GM23248 (cell line): ENCODE results near the gene P4HA1. TPM values are rescaled to one million over a fixed set of nuclear protein-coding genes. Genes with fewer than 3 reads are reported as not detected.

Experiments used
- DNase-seq: peaks from one replicate; pipeline ENCODE4 v3.0.0-alpha.2; 2015
- H2AFZ ChIP-seq: fragments of 200-600 bp; sonication (generic); 2 replicates; pipeline ENCODE4 v1.6.1; 2016; ENCODE audit warnings: antibody characterized with exemption
- H3F3A ChIP-seq: fragments of 200-600 bp; sonication (generic); 2 replicates; pipeline ENCODE4 v1.6.1; 2016; ENCODE audit warnings: mild to moderate bottlenecking, antibody characterized with exemption, mixed run types; ENCODE audit not compliant: insufficient read depth
- H3K27ac ChIP-seq: fragments of 200-600 bp; sonication (generic); 2 replicates; pipeline ENCODE4 v1.5.1; 2016; ENCODE audit warnings: mild to moderate bottlenecking
- H3K27me3 ChIP-seq: fragments of 200-600 bp; sonication (generic); replicated peaks from 2 replicates; pipeline ENCODE4 v1.6.1; 2016; ENCODE audit warnings: mild to moderate bottlenecking; ENCODE audit not compliant: insufficient read depth
- H3K36me3 ChIP-seq: fragments of 200-600 bp; sonication (generic); 2 replicates; pipeline ENCODE4 v1.6.1; 2016; ENCODE audit warnings: low read depth, mild to moderate bottlenecking
- H3K4me1 ChIP-seq: fragments of 200-600 bp; sonication (generic); 2 replicates; pipeline ENCODE4 v1.6.1; 2016; ENCODE audit warnings: mild to moderate bottlenecking; ENCODE audit not compliant: insufficient read depth
- H3K4me2 ChIP-seq: fragments of 200-600 bp; sonication (generic); one replicate; pipeline ENCODE4 v1.6.1; 2016; ENCODE audit warnings: mild to moderate bottlenecking; ENCODE audit not compliant: unreplicated experiment
- H3K4me3 ChIP-seq: fragments of 200-600 bp; sonication (generic); 2 replicates; pipeline ENCODE4 v1.5.1; 2016; ENCODE audit warnings: mild to moderate bottlenecking
- H3K79me2 ChIP-seq: fragments of 200-600 bp; sonication (generic); 2 replicates; pipeline ENCODE4 v1.6.1; 2016; ENCODE audit warnings: mild to moderate bottlenecking; ENCODE audit not compliant: insufficient read depth
- H3K9ac ChIP-seq: fragments of 200-600 bp; sonication (generic); 2 replicates; pipeline ENCODE4 v1.6.1; 2016; ENCODE audit warnings: mild to moderate bottlenecking
- H3K9me2 ChIP-seq: fragments of 200-600 bp; sonication (generic); 2 replicates; pipeline ENCODE4 v1.6.1; 2016; ENCODE audit warnings: mixed run types, mild to moderate bottlenecking, moderate library complexity; ENCODE audit not compliant: insufficient read depth
- H3K9me3 ChIP-seq: fragments of 200-600 bp; sonication (generic); one replicate; pipeline ENCODE4 v1.6.1; 2017; ENCODE audit warnings: low read depth
- H4K20me1 ChIP-seq: fragments of 200-600 bp; sonication (generic); 2 replicates; pipeline ENCODE4 v1.6.0; 2016; ENCODE audit not compliant: insufficient read depth
- EZH2 ChIP-seq: fragments of 200-600 bp; sonication (generic); IDR thresholded peaks from 2 replicates; pipeline ENCODE4 v1.6.1; 2018; ENCODE audit warnings: antibody characterized with exemption, mild to moderate bottlenecking; ENCODE audit not compliant: insufficient read depth, poor library complexity, severe bottlenecking
- EZH2phosphoT487 ChIP-seq: fragments of 200-600 bp; sonication (generic); IDR thresholded peaks from 2 replicates; pipeline ENCODE4 v1.6.1; 2018; ENCODE audit warnings: antibody characterized with exemption, moderate library complexity, mild to moderate bottlenecking, low read depth; ENCODE audit not compliant: insufficient read depth
- WGBS, 2 experiments: methylation state at CpG; one replicate each; pipeline ENCODE4 v1.1.6; 2015 to 2017; ENCODE audit warnings: low lambda C conversion rate in 2 of 2, low coverage in 1 of 2; ENCODE audit errors: missing lambda C conversion rate in 2 of 2; 5-methylcytosine and 5-hydroxymethylcytosine counted together
- in situ Hi-C: fragments of 300-500 bp; cut with MboI; formaldehyde crosslinking; loops from 2 replicates; pipeline ENCODE4 v1.15.0; 2020
- polyA plus RNA-seq: library from polyadenylated mRNA; unstranded; fragments of >200 nt; fragmentation: Nextera tagmentation; extraction: Ambion mirVana; gene quantifications from 2 replicates; pipeline ENCODE4 v1.2.1, GENCODE V29; 2016
- total RNA-seq: library from RNA; depleted of rRNA; stranded (reverse); fragments of >200 nt; shearing (Covaris generic); gene quantifications from 2 replicates; pipeline ENCODE4 v1.2.3, GENCODE V29; 2014

Gene P4HA1
- total and polyA plus RNA-seq, 2 experiments from 2014 or later: 363 to 387 TPM

DNA sequence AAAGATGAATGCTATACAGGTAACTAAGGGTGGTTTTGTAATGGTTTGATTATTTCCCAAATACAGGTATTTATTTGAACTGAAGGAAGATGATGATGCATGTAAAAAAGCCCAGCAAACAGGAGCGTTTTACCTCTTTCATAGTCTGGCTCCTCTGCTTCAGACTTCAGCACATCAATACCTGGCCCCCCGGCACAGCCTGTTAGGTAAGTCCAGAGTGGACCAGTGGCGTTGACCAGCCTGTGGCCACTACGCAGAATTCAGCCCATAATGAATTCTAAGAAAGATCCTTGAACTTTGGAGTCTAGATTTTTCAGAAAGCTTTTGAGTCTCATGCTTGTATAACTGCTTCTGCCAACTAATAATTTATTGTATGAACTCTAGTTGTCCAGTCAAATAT is 23.3 kb upstream of the P4HA1 start:
- H3K9ac ChIP-seq: no peak overlapping the region
- no peaks in the 10 kb centered on the region for H3K9me2 ChIP-seq
- H3K36me3 ChIP-seq: no peaks in the 10 kb centered on the region
- no peak overlapping the region for H3K4me2 ChIP-seq
- TF ChIP-seq EZH2 (no peak), EZH2phosphoT487 (no peak)
- 95 to 99% methylated on average over 4 of the region's 4 CpGs for WGBS, 2 experiments
- H3K79me2 ChIP-seq: 0 out of 2 replicates have a peak, but pooled peaks cover 6% of the 10 kb centered on the region
- in situ Hi-C loops: no loop called here
- peaks cover 22% of the 10 kb centered on the region for H3K4me1 ChIP-seq
- no peaks in the 10 kb centered on the region for H4K20me1 ChIP-seq
- H2AFZ ChIP-seq: no peak overlapping the region
- H3F3A ChIP-seq: peaks cover 24% of the 10 kb centered on the region; the same call in 1 of the 2 replicates
- H3K27me3 ChIP-seq: no peaks in the 10 kb centered on the region
- no peak overlapping the region for H3K4me3 ChIP-seq
- no peaks in the 10 kb centered on the region for H3K9me3 ChIP-seq
- H3K27ac ChIP-seq: no peak overlapping the region
- DNase-seq: no peak

DNA sequence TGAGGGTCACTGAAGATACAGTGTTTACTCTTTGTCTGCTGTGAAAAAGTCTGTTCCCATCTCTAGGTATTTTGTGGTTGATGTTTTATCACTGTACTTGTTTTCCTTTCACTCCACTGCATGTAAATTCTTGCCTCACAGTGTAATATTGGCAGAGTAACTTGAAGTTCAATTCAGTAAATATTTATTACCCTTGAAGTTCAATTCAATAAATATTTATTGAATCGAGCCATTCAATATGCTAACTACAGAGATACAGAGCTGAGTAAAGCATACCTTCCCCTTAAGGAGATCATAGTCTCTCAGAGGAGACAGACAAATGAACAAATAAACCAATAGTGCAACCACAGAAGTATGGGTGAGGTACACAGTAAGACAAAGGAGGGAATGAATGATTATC is 22.8 kb upstream of the P4HA1 start:
- in situ Hi-C loops: no loop called here
- no peak overlapping the region for H3K4me3 ChIP-seq
- no peaks in the 10 kb centered on the region for H3K9me2 ChIP-seq
- TF ChIP-seq EZH2 (no peak), EZH2phosphoT487 (no peak)
- H3K27ac ChIP-seq: no peak overlapping the region
- H3K36me3 ChIP-seq: no peaks in the 10 kb centered on the region
- H3F3A ChIP-seq: peaks cover 24% of the 10 kb centered on the region; the same call in 1 of the 2 replicates
- peaks cover 22% of the 10 kb centered on the region for H3K4me1 ChIP-seq
- H3K9ac ChIP-seq: no peak overlapping the region
- no peak overlapping the region for H3K4me2 ChIP-seq
- no peak for DNase-seq
- 94 to 100% methylated on average over 1 of the region's 1 CpG for WGBS, 2 experiments
- H3K27me3 ChIP-seq: no peaks in the 10 kb centered on the region
- H3K79me2 ChIP-seq: 0 out of 2 replicates have a peak, but pooled peaks cover 6% of the 10 kb centered on the region
- H2AFZ ChIP-seq: no peak overlapping the region
- no peaks in the 10 kb centered on the region for H4K20me1 ChIP-seq
- no peaks in the 10 kb centered on the region for H3K9me3 ChIP-seq

DNA sequence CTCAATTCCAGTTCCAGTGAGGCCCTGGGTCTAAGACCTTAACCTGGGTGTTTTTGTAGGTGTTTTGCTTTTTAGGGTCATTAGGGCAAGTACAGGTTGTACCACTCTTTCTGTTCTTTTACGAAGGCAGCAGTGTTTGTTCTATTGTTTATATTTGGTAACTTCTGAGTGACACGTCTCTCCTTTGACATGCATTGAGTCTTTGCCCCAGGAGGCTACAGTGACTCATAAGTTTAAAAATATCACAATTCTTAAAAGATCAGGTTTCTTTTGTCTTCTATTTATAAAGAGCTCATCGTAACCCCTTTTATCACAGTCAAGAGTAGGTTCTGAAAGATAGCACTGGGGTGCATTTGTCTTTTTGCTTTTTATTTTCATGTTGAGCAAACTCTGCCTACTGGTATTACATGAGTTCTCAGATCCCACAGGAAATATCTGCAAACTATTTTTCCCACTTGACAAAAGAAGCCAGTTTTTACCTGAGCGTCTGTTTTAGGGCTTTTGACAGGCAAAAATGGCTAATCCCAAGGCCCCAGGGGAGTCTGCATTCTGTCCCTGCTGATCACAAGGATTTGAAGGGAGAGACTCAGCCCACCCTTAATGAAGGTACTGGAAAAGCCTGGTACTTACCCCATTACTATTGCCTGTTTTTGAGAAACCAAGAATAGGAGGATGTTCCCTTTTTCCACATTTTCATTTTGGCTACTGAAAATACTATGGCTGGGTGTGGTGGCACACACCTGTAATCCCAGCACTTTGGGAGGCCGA is 21.5 kb upstream of the P4HA1 start:
- Histone ChIP-seq H2AFZ (no peak overlapping the region), H3K4me1 (peaks cover 33% of the 10 kb centered on the region), H3K4me2 (peak overlapping the region; percentile 43), H3K36me3 (no peaks in the 10 kb centered on the region), H3F3A (peaks cover 34% of the 10 kb centered on the region), H4K20me1 (no peaks in the 10 kb centered on the region), H3K27ac (peak overlapping the region; percentile 37), H3K9me2 (no peaks in the 10 kb centered on the region), H3K4me3 (peak overlapping the region; percentile 19; the same call in 1 of the 2 replicates), H3K9me3 (no peaks in the 10 kb centered on the region), H3K9ac (peak overlapping the region; percentile 5; the same call in 1 of the 2 replicates), H3K27me3 (no peaks in the 10 kb centered on the region), H3K79me2 (0 out of 2 replicates have a peak, but pooled peaks cover 6% of the 10 kb centered on the region)
- WGBS, 2 experiments: 23 to 24% methylated on average over 5 of the region's 5 CpGs
- no peak for TF ChIP-seq EZH2
- TF ChIP-seq EZH2phosphoT487: no peak
- peak; percentile 68 for DNase-seq
- in situ Hi-C loops: no loop called here

DNA sequence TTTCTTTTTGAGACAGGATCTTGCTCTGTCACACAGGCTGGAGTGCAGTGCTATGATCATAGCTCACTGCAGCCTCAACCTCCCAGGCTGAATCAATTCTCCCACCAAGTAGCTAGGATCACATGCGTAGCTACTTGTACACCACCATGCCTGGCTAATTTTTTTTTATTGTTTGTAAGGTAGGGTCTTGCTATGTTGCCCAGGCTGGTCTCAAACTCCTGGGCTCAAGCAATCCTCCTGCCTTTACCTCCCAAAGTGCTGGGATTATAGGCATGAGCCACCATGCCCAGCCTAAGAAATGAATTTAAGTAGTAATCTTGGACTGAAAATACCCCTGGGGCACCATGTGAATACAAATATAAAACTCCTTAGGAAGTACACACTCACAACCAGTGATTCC is 19.4 kb upstream of the P4HA1 start:
- Histone ChIP-seq H2AFZ (no peak overlapping the region), H3K27me3 (no peaks in the 10 kb centered on the region), H3K36me3 (no peaks in the 10 kb centered on the region)

More for the DNA sequence above, 19.4 kb upstream of the P4HA1 start:
- H3K4me3 ChIP-seq: no peak overlapping the region
- H3K9me3 ChIP-seq: no peaks in the 10 kb centered on the region
- no peaks in the 10 kb centered on the region for H3K9me2 ChIP-seq
- no peak overlapping the region for H3K9ac ChIP-seq
- no peak overlapping the region for H3K4me2 ChIP-seq
- in situ Hi-C loops: no loop called here
- H3F3A ChIP-seq: peaks cover 37% of the 10 kb centered on the region
- DNase-seq: no peak
- H4K20me1 ChIP-seq: no peaks in the 10 kb centered on the region
- peaks cover 46% of the 10 kb centered on the region for H3K4me1 ChIP-seq
- H3K79me2 ChIP-seq: peaks cover 6% of the 10 kb centered on the region; the same call in 1 of the 2 replicates
- WGBS, 2 experiments: 97 to 100% methylated on average over 1 of the region's 1 CpG
- TF ChIP-seq EZH2: no peak
- no peak for TF ChIP-seq EZH2phosphoT487
- no peak overlapping the region for H3K27ac ChIP-seq
